ENCODE data around the gene TIE1.

Gene TIE1

DNA sequence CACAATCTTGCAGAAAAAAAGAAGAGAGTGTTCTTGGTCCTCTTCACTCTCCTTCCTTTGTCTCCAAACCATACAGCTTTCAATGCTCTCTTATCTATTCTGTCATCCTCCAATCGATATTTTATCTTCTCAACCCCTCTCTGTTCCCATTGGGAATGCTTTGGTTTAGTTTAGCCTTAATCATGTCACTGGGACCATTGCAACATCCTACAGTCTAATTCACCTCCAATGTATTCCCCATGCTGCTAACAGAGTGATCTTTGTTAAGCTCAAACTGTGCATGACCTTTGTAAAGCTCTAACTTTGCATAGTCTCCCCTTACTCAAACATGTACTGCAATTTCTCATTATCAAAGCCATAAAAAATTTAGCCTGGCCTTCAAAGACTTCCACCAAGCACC, 39.8 kb downstream of the TIE1 start:
- no peak overlapping the region for H3K27ac ChIP-seq (ENCODE audit: low read length)
- H3K4me3 ChIP-seq (ENCODE audit: low read length), result no peak overlapping the region
- no peaks in the 10 kb centered on the region for H3K36me3 ChIP-seq (ENCODE audit: control insufficient read depth, insufficient read depth, low read length)
- WGBS (ENCODE audit: insufficient coverage, insufficient read length), result 100% methylated on average over 1 of the region's 1 CpG
- DNase-seq (ENCODE audit: low read depth, low spot score), result no peak
- no peaks in the 10 kb centered on the region for H3K9me3 ChIP-seq (ENCODE audit: control insufficient read depth, insufficient read depth, low read length)
- H3K27me3 ChIP-seq (ENCODE audit: control insufficient read depth, insufficient read depth, low read length), result no peaks in the 10 kb centered on the region
- no peaks in the 10 kb centered on the region for H3K4me1 ChIP-seq (ENCODE audit: control insufficient read depth, insufficient read depth, low read length)

- Histone ChIP-seq H3K4me3 (ENCODE audit: low read length) (no peak overlapping the region), H3K27ac (ENCODE audit: low read length) (no peak overlapping the region), H3K27me3 (ENCODE audit: control insufficient read depth, insufficient read depth, low read length) (no peaks in the 10 kb centered on the region; the same call in 1 of the 2 replicates), H3K36me3 (ENCODE audit: control insufficient read depth, insufficient read depth, low read length) (no peaks in the 10 kb centered on the region), H3K4me1 (ENCODE audit: control insufficient read depth, insufficient read depth, low read length) (no peaks in the 10 kb centered on the region), H3K9me3 (ENCODE audit: control insufficient read depth, insufficient read depth, low read length) (no peaks in the 10 kb centered on the region)
- no CpG with 5 or more reads among the region's 4 CpGs for WGBS (ENCODE audit: insufficient coverage, insufficient read length)
- DNase-seq (ENCODE audit: low read depth, low spot score), result no peak
Observed at GRCh38 chr1:43344267-43344850, 43.6 kb downstream of the TIE1 start.

GRCh38 chr1:43345120-43345519, 44.3 kb downstream of the TIE1 start:
- WGBS (ENCODE audit: insufficient coverage, insufficient read length), result 100% methylated on average over 1 of the region's 3 CpGs
- no peak for DNase-seq (ENCODE audit: low read depth, low spot score)
- no peak overlapping the region for H3K4me3 ChIP-seq (ENCODE audit: low read length)
- H3K36me3 ChIP-seq (ENCODE audit: control insufficient read depth, insufficient read depth, low read length), result no peaks in the 10 kb centered on the region
- no peaks in the 10 kb centered on the region for H3K9me3 ChIP-seq (ENCODE audit: control insufficient read depth, insufficient read depth, low read length)
- H3K27ac ChIP-seq (ENCODE audit: low read length), result no peak overlapping the region
- H3K4me1 ChIP-seq (ENCODE audit: control insufficient read depth, insufficient read depth, low read length), result peaks cover 2% of the 10 kb centered on the region
- H3K27me3 ChIP-seq (ENCODE audit: control insufficient read depth, insufficient read depth, low read length), result no peaks in the 10 kb centered on the region; the same call in 1 of the 2 replicates

- H3K36me3 ChIP-seq (ENCODE audit: control insufficient read depth, insufficient read depth, low read length), result no peaks in the 10 kb centered on the region
- H3K4me1 ChIP-seq (ENCODE audit: control insufficient read depth, insufficient read depth, low read length), result peaks cover 6% of the 10 kb centered on the region
- H3K9me3 ChIP-seq (ENCODE audit: control insufficient read depth, insufficient read depth, low read length), result no peaks in the 10 kb centered on the region
- H3K27ac ChIP-seq (ENCODE audit: low read length), result no peak overlapping the region
- no peaks in the 10 kb centered on the region; the same call in 1 of the 2 replicates for H3K27me3 ChIP-seq (ENCODE audit: control insufficient read depth, insufficient read depth, low read length)
- DNase-seq (ENCODE audit: low read depth, low spot score), result no peak
- no peak overlapping the region for H3K4me3 ChIP-seq (ENCODE audit: low read length)
- WGBS (ENCODE audit: insufficient coverage, insufficient read length), result no CpG with 5 or more reads among the region's 5 CpGs
Observed at GRCh38 chr1:43346636-43347035, 45.9 kb downstream of the TIE1 start.

DNA sequence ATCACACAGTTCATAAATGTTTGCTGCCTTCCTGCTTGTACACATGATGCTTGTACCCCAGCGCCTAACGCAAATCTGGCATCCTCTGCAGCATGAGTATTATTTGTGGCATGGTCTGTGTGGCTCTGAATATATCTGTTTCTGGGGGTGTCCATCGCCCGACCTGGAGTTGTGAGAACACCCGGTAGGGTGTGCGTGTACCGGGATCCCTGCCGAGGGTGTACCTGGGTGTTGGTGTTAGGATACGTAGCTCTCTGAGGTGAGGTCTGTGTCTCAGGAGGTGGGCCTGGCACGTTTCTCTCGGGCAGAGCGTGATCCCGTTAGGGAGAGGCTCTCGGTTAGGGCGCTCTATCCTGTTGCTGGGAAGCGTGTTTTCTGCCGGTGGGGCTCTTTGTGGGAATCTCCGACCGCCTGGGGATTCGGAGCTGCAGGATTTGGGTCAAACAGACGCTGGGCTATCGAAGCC, 47.6 kb downstream of the TIE1 start:
- Histone ChIP-seq H3K9me3 (ENCODE audit: control insufficient read depth, insufficient read depth, low read length) (no peaks in the 10 kb centered on the region), H3K4me1 (ENCODE audit: control insufficient read depth, insufficient read depth, low read length) (peaks cover 6% of the 10 kb centered on the region), H3K36me3 (ENCODE audit: control insufficient read depth, insufficient read depth, low read length) (no peaks in the 10 kb centered on the region), H3K4me3 (ENCODE audit: low read length) (peak overlapping the region; percentile 43; the same call in 1 of the 2 replicates), H3K27ac (ENCODE audit: low read length) (no peak overlapping the region), H3K27me3 (ENCODE audit: control insufficient read depth, insufficient read depth, low read length) (no peaks in the 10 kb centered on the region; the same call in 1 of the 2 replicates)
- WGBS (ENCODE audit: insufficient coverage, insufficient read length), result no CpG with 5 or more reads among the region's 22 CpGs
- no peak for DNase-seq (ENCODE audit: low read depth, low spot score)

- no peak for DNase-seq (ENCODE audit: low read depth, low spot score)
- H3K9me3 ChIP-seq (ENCODE audit: control insufficient read depth, insufficient read depth, low read length), result no peaks in the 10 kb centered on the region
- no peaks in the 10 kb centered on the region for H3K36me3 ChIP-seq (ENCODE audit: control insufficient read depth, insufficient read depth, low read length)
- H3K27me3 ChIP-seq (ENCODE audit: control insufficient read depth, insufficient read depth, low read length), result no peaks in the 10 kb centered on the region; the same call in 1 of the 2 replicates
- no peak overlapping the region for H3K27ac ChIP-seq (ENCODE audit: low read length)
- H3K4me1 ChIP-seq (ENCODE audit: control insufficient read depth, insufficient read depth, low read length), result peaks cover 6% of the 10 kb centered on the region
- WGBS (ENCODE audit: insufficient coverage, insufficient read length), result no CpG with 5 or more reads among the region's 72 CpGs
- H3K4me3 ChIP-seq (ENCODE audit: low read length), result peak overlapping the region; percentile 47; the same call in 1 of the 2 replicates
Observed at GRCh38 chr1:43348809-43349593, 48.2 kb downstream of the TIE1 start.

DNA sequence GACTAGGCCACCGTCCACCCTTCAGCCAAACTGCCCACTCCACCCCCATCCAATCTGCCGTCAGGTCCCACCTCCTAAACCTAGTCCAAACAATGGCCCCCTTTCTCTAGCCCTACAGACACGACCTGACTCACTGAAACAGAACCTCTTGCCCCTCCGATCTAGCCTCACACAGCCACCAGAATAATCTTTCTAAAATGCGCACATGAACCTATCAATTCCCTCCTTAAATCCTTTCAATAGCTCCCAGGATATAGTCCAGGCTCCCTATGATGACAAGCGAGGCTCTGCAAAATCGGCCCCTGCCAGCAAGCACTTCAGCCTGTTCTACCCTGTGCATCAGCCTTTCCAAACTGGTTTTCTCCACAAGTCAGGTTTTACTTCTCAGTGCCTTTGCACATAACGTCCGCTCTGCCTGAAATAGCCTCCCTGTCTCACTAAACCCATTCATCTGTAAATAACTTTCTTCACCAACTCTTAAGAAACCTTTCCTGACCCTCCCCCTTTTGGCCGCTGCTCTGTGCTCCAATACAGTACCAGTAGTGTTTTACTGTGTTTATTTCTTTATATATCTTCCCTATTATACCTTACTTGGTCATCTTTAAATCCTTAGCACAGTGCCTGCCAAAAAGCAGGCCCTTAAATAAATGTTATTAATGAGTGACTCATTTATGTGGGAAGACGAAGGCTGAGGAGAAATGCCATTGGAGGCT, 49.0 kb downstream of the TIE1 start:
- DNase-seq (ENCODE audit: low read depth, low spot score), result no peak
- peaks cover 6% of the 10 kb centered on the region for H3K4me1 ChIP-seq (ENCODE audit: control insufficient read depth, insufficient read depth, low read length)
- no peaks in the 10 kb centered on the region for H3K9me3 ChIP-seq (ENCODE audit: control insufficient read depth, insufficient read depth, low read length)
- peak overlapping the region; percentile 15 for H3K27ac ChIP-seq (ENCODE audit: low read length)
- no peaks in the 10 kb centered on the region for H3K36me3 ChIP-seq (ENCODE audit: control insufficient read depth, insufficient read depth, low read length)
- H3K27me3 ChIP-seq (ENCODE audit: control insufficient read depth, insufficient read depth, low read length), result no peaks in the 10 kb centered on the region; the same call in 1 of the 2 replicates
- peak overlapping the region; percentile 47; the same call in 1 of the 2 replicates for H3K4me3 ChIP-seq (ENCODE audit: low read length)
- no CpG with 5 or more reads among the region's 11 CpGs for WGBS (ENCODE audit: insufficient coverage, insufficient read length)

DNA sequence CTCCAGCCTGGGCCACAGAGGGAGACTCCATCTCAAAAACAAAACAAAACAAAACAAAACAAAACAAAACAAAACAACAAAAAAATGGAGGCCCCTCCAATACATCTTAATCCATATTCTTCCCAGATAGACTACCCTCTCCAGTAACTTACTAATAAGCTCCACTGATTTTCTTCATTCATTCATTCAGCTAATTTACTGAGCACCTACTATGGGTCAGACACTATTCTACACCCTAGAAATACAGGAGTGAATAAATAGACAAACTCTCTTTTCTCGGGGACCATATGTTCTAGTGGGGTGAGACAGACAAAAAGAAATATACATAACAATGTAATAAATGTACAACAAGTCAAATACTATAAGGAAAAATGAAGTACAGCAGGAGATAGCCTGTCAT, 50.2 kb downstream of the TIE1 start:
- peaks cover 6% of the 10 kb centered on the region for H3K4me1 ChIP-seq (ENCODE audit: control insufficient read depth, insufficient read depth, low read length)
- H3K27me3 ChIP-seq (ENCODE audit: control insufficient read depth, insufficient read depth, low read length), result no peaks in the 10 kb centered on the region; the same call in 1 of the 2 replicates
- H3K27ac ChIP-seq (ENCODE audit: low read length), result no peak overlapping the region
- DNase-seq (ENCODE audit: low read depth, low spot score), result no peak
- H3K9me3 ChIP-seq (ENCODE audit: control insufficient read depth, insufficient read depth, low read length), result no peaks in the 10 kb centered on the region
- no peak overlapping the region for H3K4me3 ChIP-seq (ENCODE audit: low read length)
- H3K36me3 ChIP-seq (ENCODE audit: control insufficient read depth, insufficient read depth, low read length), result no peaks in the 10 kb centered on the region
- no CpG with 5 or more reads among the region's 1 CpG for WGBS (ENCODE audit: insufficient coverage, insufficient read length)

- H3K27ac ChIP-seq (ENCODE audit: low read length), result no peak overlapping the region
- DNase-seq (ENCODE audit: low read depth, low spot score), result no peak
- H3K36me3 ChIP-seq (ENCODE audit: control insufficient read depth, insufficient read depth, low read length), result no peaks in the 10 kb centered on the region
- no CpG with 5 or more reads among the region's 10 CpGs for WGBS (ENCODE audit: insufficient coverage, insufficient read length)
- H3K27me3 ChIP-seq (ENCODE audit: control insufficient read depth, insufficient read depth, low read length), result no peaks in the 10 kb centered on the region; the same call in 1 of the 2 replicates
- no peak overlapping the region for H3K4me3 ChIP-seq (ENCODE audit: low read length)
- peaks cover 6% of the 10 kb centered on the region for H3K4me1 ChIP-seq (ENCODE audit: control insufficient read depth, insufficient read depth, low read length)
- no peaks in the 10 kb centered on the region for H3K9me3 ChIP-seq (ENCODE audit: control insufficient read depth, insufficient read depth, low read length)
Observed at GRCh38 chr1:43351421-43352350, 50.9 kb downstream of the TIE1 start.

Data from iPS DF 6.9 (cell line).